H9 (cell line): Measurements from ENCODE around the gene DDX21. TPM values are rescaled to one million over a fixed set of nuclear protein-coding genes. Genes with fewer than 3 reads are reported as not detected.

ENCODE experiments used
- DNase-seq: peaks from one replicate; pipeline ENCODE4 v3.0.0-alpha.2; 2017
- H2AFZ ChIP-seq: one replicate; pipeline ENCODE4 v1.6.1; 2013; ENCODE audit warnings: mild to moderate bottlenecking, low read length, control low read depth, moderate library complexity
- H2AK5ac ChIP-seq: 2 replicates; pipeline ENCODE4 v1.6.1; 2013; ENCODE audit warnings: low read length, control low read depth, mixed read lengths; ENCODE audit not compliant: insufficient read length
- H2BK120ac ChIP-seq: one replicate; pipeline ENCODE4 v1.6.1; 2013; ENCODE audit warnings: low read depth, mild to moderate bottlenecking, low read length, control low read depth, inconsistent platforms; ENCODE audit not compliant: poor library complexity, severe bottlenecking
- H2BK12ac ChIP-seq: 2 replicates; pipeline ENCODE4 v1.6.1; 2013; ENCODE audit warnings: low read length, control low read depth, mixed read lengths, low read depth; ENCODE audit not compliant: insufficient read length
- H2BK15ac ChIP-seq: 2 replicates; pipeline ENCODE4 v1.6.1; 2013; ENCODE audit warnings: low read depth, low read length, control low read depth
- H2BK20ac ChIP-seq: one replicate; pipeline ENCODE4 v1.6.1; 2013; ENCODE audit warnings: low read depth, mild to moderate bottlenecking, low read length, control low read depth, inconsistent platforms; ENCODE audit not compliant: poor library complexity, severe bottlenecking
- H2BK5ac ChIP-seq: 2 replicates; pipeline ENCODE4 v1.6.1; 2013; ENCODE audit warnings: low read length, control low read depth, mixed read lengths; ENCODE audit not compliant: insufficient read length
- H3K14ac ChIP-seq: 2 replicates; pipeline ENCODE4 v1.6.1; 2013; ENCODE audit warnings: low read length, control low read depth; ENCODE audit not compliant: insufficient read depth
- H3K18ac ChIP-seq: 2 replicates; pipeline ENCODE4 v1.6.1; 2013; ENCODE audit warnings: low read depth, mild to moderate bottlenecking, mixed read lengths, low read length, control low read depth; ENCODE audit not compliant: insufficient read length
- H3K23ac ChIP-seq: 2 replicates; pipeline ENCODE4 v1.6.1; 2013; ENCODE audit warnings: low read length, control low read depth, mixed read lengths, low read depth; ENCODE audit not compliant: insufficient read length
- H3K23me2 ChIP-seq: 2 replicates; pipeline ENCODE4 v1.6.1; 2013; ENCODE audit warnings: low read depth, mild to moderate bottlenecking, mixed read lengths, low read length, control low read depth; ENCODE audit not compliant: insufficient read length, poor library complexity, severe bottlenecking
- H3K27ac ChIP-seq: 2 replicates; pipeline ENCODE4 v1.5.1; 2013; ENCODE audit warnings: low read length, control low read depth, mixed read lengths, low read depth; ENCODE audit not compliant: insufficient read length
- H3K27me3 ChIP-seq: 2 replicates; pipeline ENCODE4 v1.6.1; 2013; ENCODE audit warnings: low read length, control low read depth, inconsistent platforms; ENCODE audit not compliant: insufficient read depth
- H3K4ac ChIP-seq: 2 replicates; pipeline ENCODE4 v1.6.1; 2013; ENCODE audit warnings: low read depth, mild to moderate bottlenecking, control low read depth, inconsistent platforms, low read length, moderate library complexity
- H3K4me1 ChIP-seq: 2 replicates; pipeline ENCODE4 v1.6.1; 2013; ENCODE audit warnings: low read length, control low read depth, inconsistent platforms; ENCODE audit not compliant: insufficient read depth
- H3K4me2 ChIP-seq: 2 replicates; pipeline ENCODE4 v1.6.1; 2013; ENCODE audit warnings: low read length, control low read depth, mixed read lengths; ENCODE audit not compliant: insufficient read length, insufficient read depth
- H3K56ac ChIP-seq: 2 replicates; pipeline ENCODE4 v1.6.1; 2013; ENCODE audit warnings: low read depth, mild to moderate bottlenecking, mixed read lengths, low read length, control low read depth; ENCODE audit not compliant: insufficient read length
- H3K79me1 ChIP-seq: 2 replicates; pipeline ENCODE4 v1.6.1; 2013; ENCODE audit warnings: low read depth, mild to moderate bottlenecking, moderate library complexity, low read length, control low read depth, inconsistent platforms; ENCODE audit not compliant: insufficient read depth, poor library complexity, severe bottlenecking
- H3K79me2 ChIP-seq: 2 replicates; pipeline ENCODE4 v1.6.1; 2013; ENCODE audit warnings: low read length, control low read depth, inconsistent platforms; ENCODE audit not compliant: insufficient read depth
- H3K9ac ChIP-seq: 2 replicates; pipeline ENCODE4 v1.6.1; 2013; ENCODE audit warnings: low read length, control low read depth, mixed read lengths; ENCODE audit not compliant: insufficient read length; ENCODE audit errors: extremely low read depth
- H3K9me3 ChIP-seq: one replicate; pipeline ENCODE4 v1.6.1; 2013; ENCODE audit warnings: low read depth, low read length, inconsistent platforms; ENCODE audit not compliant: control insufficient read depth
- H3T11ph ChIP-seq: one replicate; pipeline ENCODE4 v1.6.1; 2013; ENCODE audit warnings: mild to moderate bottlenecking, low read length, control low read depth, inconsistent platforms
- H4K20me1 ChIP-seq: one replicate; pipeline ENCODE4 v1.6.1; 2013; ENCODE audit not compliant: control insufficient read depth, insufficient read length, insufficient read depth
- H4K5ac ChIP-seq: 2 replicates; pipeline ENCODE4 v1.6.1; 2013; ENCODE audit warnings: low read depth, mild to moderate bottlenecking, mixed read lengths, low read length, control low read depth; ENCODE audit not compliant: insufficient read length
- H4K8ac ChIP-seq: replicated peaks from 2 replicates; pipeline ENCODE4 v1.6.1; 2013; ENCODE audit warnings: low read length, control low read depth, mixed read lengths, low read depth; ENCODE audit not compliant: insufficient read length
- H4K91ac ChIP-seq: 2 replicates; pipeline ENCODE4 v1.6.1; 2013; ENCODE audit warnings: low read depth, mild to moderate bottlenecking, moderate library complexity, mixed read lengths, low read length, control low read depth; ENCODE audit not compliant: insufficient read length
- H3K27ac Mint-ChIP-seq, 3 experiments: 2 replicates in 2 of 3; 3 replicates in 1 of 3; pipeline ENCODE4 v1.8.0; 2020 to 2021; ENCODE audit warnings: mixed read lengths in 3 of 3, mild to moderate bottlenecking in 1 of 3, moderate library complexity in 1 of 3
- H3K27me3 Mint-ChIP-seq: 2 replicates; pipeline ENCODE4 v1.8.0; 2021; ENCODE audit warnings: low read depth, mild to moderate bottlenecking, moderate library complexity, mixed read lengths
- H3K36me3 Mint-ChIP-seq, 3 experiments: 2 replicates in 2 of 3; 3 replicates in 1 of 3; pipeline ENCODE4 v1.8.0; 2020 to 2021; ENCODE audit warnings: low read depth in 3 of 3, mixed read lengths in 3 of 3; ENCODE audit not compliant: insufficient read depth in 1 of 3
- H3K4me1 Mint-ChIP-seq, 2 experiments: 2 replicates each; pipeline ENCODE4 v1.8.0; 2020; ENCODE audit warnings: mixed read lengths in 2 of 2
- H3K4me3 Mint-ChIP-seq, 2 experiments: 2 replicates in 1 of 2; 3 replicates in 1 of 2; pipeline ENCODE4 v1.8.0; 2020 to 2021; ENCODE audit warnings: mild to moderate bottlenecking in 2 of 2, mixed read lengths in 2 of 2, moderate library complexity in 1 of 2
- H3K9me3 Mint-ChIP-seq, 2 experiments: 2 replicates in 1 of 2; 3 replicates in 1 of 2; pipeline ENCODE4 v1.8.0; 2020; ENCODE audit warnings: mild to moderate bottlenecking in 2 of 2, mixed read lengths in 2 of 2, moderate library complexity in 1 of 2
- WGBS: extraction: QIAGEN DNeasy Blood & Tissue Kit; methylation state at CpG from one replicate; pipeline ENCODE4 v1.1.7; 2013; ENCODE audit warnings: missing lambda C conversion rate, low lambda C conversion rate, mixed read lengths; ENCODE audit not compliant: insufficient read length; ENCODE audit errors: extremely low coverage; 5-methylcytosine and 5-hydroxymethylcytosine counted together
- total RNA-seq: library from RNA; stranded (reverse); gene quantifications from 2 replicates; pipeline ENCODE4 v1.2.1, GENCODE V29; 2021
- TF ChIP-seq, protein P1 (sequence below): fragments of 200-600 bp; sonication (generic); conservative IDR thresholded peaks from 3 replicates; pipeline ENCODE4 v1.8.0; 2021; ENCODE audit warnings: antibody characterized with exemption, mild to moderate bottlenecking

DDX21 gene
- total RNA-seq, 1 experiment from 2014 or later: 180 TPM

DNA sequence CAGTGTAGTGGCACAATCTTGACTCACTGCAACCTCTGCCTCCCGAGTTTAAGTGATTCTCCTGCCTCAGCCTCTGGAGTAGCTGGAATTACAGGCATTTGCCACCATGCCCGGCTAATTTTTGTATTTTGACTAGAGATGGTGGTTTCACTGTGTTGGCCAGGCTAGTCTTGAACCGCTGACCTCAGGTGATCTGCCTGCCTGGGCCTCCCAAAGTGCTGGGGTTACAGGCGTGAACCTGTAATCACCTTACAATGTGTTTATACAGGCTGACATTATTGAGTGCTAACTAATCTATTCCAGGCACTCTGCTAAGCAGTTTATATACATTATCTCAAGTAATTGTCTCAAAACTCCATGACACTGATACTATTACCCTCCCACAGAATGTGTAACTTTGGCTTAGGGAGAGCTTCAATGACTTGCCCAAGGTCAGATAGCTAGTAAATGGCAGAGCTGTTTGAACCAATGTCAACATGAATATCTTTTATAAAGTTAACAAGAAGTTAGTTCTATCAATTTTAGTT is 69.5 kb downstream of the DDX21 start:
- Histone ChIP-seq H3K27me3 (no peaks in the 10 kb centered on the region), H3K4me2 (no peak overlapping the region), H3K23me2 (no peaks in the 10 kb centered on the region), H2BK12ac (no peak overlapping the region), H4K20me1 (no peaks in the 10 kb centered on the region), H3K27ac (no peak overlapping the region), H2BK120ac (no peak overlapping the region), H4K91ac (no peak overlapping the region), H3K79me1 (no peaks in the 10 kb centered on the region), H3K23ac (no peak overlapping the region), H2BK20ac (no peak overlapping the region), H3K9ac (no peak overlapping the region), H3K4me1 (no peaks in the 10 kb centered on the region), H3K18ac (no peak overlapping the region), H2BK5ac (no peak overlapping the region), H3K4ac (no peak overlapping the region), H2AK5ac (no peak overlapping the region), H4K8ac (no peak overlapping the region), H2AFZ (no peak overlapping the region), H2BK15ac (no peak overlapping the region), H3K79me2 (no peaks in the 10 kb centered on the region), H3K14ac (no peak overlapping the region), H3T11ph (no peak overlapping the region), H3K56ac (no peak overlapping the region), H4K5ac (no peak overlapping the region), H3K9me3 (no peaks in the 10 kb centered on the region)
- H3K9me3 Mint-ChIP-seq: peaks cover 5 to 8% of the 10 kb centered on the region in 2 experiments; a peak in 4 of 5 replicates
- H3K4me3 Mint-ChIP-seq: no peak overlapping the region
- H3K27me3 Mint-ChIP-seq: peaks cover 1% of the 10 kb centered on the region; the same call in 1 of the 2 replicates
- no peak overlapping the region; a peak in 1 of 7 replicates for H3K27ac Mint-ChIP-seq
- H3K36me3 Mint-ChIP-seq: no peaks in the 10 kb centered on the region
- WGBS: no CpG with 5 or more reads among the region's 4 CpGs
- TF ChIP-seq, protein P1, sequence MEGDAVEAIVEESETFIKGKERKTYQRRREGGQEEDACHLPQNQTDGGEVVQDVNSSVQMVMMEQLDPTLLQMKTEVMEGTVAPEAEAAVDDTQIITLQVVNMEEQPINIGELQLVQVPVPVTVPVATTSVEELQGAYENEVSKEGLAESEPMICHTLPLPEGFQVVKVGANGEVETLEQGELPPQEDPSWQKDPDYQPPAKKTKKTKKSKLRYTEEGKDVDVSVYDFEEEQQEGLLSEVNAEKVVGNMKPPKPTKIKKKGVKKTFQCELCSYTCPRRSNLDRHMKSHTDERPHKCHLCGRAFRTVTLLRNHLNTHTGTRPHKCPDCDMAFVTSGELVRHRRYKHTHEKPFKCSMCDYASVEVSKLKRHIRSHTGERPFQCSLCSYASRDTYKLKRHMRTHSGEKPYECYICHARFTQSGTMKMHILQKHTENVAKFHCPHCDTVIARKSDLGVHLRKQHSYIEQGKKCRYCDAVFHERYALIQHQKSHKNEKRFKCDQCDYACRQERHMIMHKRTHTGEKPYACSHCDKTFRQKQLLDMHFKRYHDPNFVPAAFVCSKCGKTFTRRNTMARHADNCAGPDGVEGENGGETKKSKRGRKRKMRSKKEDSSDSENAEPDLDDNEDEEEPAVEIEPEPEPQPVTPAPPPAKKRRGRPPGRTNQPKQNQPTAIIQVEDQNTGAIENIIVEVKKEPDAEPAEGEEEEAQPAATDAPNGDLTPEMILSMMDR: no peak
- no peak for DNase-seq
- no peaks in the 10 kb centered on the region for H3K4me1 Mint-ChIP-seq
